DOHH2 (cell line): ENCODE data around the gene ADAM33.

Source experiments
- CTCF ChIP-seq: fragments of 200-600 bp; sonication (generic); IDR thresholded peaks from one replicate; pipeline ENCODE4 v1.5.1; 2014; ENCODE audit warnings: antibody characterized with exemption, mild to moderate bottlenecking, low read depth, low read length; ENCODE audit not compliant: poor library complexity, severe bottlenecking
- EZH2phosphoT487 ChIP-seq: fragments of 200-600 bp; sonication (generic); IDR thresholded peaks from 2 replicates; pipeline ENCODE4 v1.6.1; 2017; ENCODE audit warnings: borderline replicate concordance, mild to moderate bottlenecking, antibody characterized with exemption, low read length, moderate library complexity, mixed read lengths

DNA sequence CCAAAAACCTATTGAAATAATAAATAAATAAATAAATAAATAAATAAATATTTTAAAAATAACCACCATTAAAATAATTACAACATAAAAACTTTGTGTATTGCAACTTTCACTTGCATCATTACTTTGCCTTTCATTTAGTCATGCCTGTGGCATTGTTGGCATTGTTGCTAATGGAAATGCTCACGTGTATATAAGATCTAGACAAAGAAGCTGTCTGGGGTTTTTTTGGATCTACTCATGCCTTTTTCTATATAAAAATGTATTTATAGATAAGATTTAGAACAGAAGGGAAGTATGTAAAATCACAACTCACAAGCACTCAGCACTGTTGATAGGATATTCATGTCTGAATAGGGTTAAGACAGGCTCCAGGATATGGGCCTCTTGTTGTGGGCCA lies 46.5 kb downstream of the ADAM33 start:
- no peak for TF ChIP-seq CTCF
- TF ChIP-seq EZH2phosphoT487: no peak
